Colon (tissue), 2 donors: ENCODE data around the gene CEP120.
"Not testable (repeated sequence)": the region's sequence is repeated elsewhere in the genome, so short reads cannot be mapped to it uniquely, and the experiment has no call there.

Source experiments
- FAIRE-seq: peaks from 2 replicates; lab custom pipeline; 2012; peaks lifted over from hg19 to GRCh38; lab: Jason Lieb, UNC
- donor health status: control.
- donor health status: control.

CEP120 gene

GRCh38 chr5:123438902-123439301, 15.7 kb upstream of the CEP120 start:
- FAIRE-seq = peak; percentile 92

GRCh38 chr5:123438244-123438643, 15.0 kb upstream of the CEP120 start:
- no peak for FAIRE-seq

GRCh38 chr5:123436201-123436600, 13.0 kb upstream of the CEP120 start:
- no peak for FAIRE-seq

- no peak for FAIRE-seq
These were observed 11.6 kb upstream of the CEP120 start for GRCh38 chr5:123434796-123435195.

GRCh38 chr5:123433596-123433995, 10.4 kb upstream of the CEP120 start:
- peak; percentile 24 for FAIRE-seq

- FAIRE-seq = not testable (repeated sequence)
These were observed 7.2 kb upstream of the CEP120 start for GRCh38 chr5:123430441-123430840.

- no peak for FAIRE-seq
These were observed 6.8 kb upstream of the CEP120 start for GRCh38 chr5:123429993-123430392.

- no peak for FAIRE-seq
These were observed 6.2 kb upstream of the CEP120 start for GRCh38 chr5:123429221-123429954.

DNA sequence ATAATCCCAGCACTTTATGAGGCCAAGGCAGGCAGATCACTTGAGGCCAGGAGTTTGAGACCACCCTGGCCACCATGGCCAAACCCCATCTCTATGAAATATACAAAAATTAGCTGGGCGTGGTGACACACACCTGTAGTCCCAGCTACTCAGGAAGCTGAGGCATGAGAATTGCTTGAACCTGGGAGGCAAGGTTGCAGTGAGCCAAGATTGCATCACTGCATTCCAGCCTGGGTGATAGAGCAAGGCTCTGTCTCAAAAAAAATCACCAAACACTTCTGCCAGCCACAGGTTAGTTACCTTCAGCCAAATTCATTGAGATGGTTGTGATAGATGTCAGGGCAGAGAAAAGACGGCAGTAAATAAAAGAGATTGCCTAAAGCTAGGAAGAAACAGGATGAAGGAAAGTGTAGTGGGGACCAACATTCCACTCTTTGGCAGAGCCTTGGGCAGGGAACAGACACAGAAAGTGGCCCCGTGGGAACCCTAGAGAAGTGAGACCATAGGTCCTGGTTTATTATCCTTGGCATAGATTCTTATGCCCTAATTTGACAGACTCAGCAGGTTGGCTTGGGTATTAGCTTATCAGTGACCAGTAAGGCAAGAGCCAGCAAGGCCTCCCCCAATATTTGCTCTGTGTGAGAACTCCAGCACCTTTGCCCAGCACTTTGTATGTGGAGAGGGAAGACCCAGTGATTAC, 5.5 kb upstream of the CEP120 start:
- FAIRE-seq = no peak

- FAIRE-seq = no peak
These were observed 4.1 kb upstream of the CEP120 start for GRCh38 chr5:123427281-123427680.

DNA sequence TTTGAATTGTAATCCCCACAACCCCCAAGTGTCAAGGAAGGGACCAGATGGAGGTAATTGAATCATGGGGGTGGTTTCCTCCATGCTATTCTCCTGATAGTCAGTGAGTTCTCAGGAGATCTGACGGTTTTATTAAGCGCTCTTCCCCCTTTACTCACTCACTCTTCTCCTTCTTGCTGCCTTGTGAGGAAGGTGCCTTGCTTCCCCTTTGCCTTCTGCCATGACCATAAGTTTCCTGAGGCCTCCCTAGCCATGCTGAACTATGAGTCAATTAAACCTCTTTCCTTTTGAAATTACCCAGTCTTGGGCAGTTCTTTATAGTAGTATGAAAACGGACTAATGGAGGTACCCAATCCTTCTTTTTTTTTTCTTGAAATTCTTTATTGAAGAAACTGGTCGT, 2.2 kb upstream of the CEP120 start:
- FAIRE-seq = no peak

- FAIRE-seq = no peak
These were observed 548 bp downstream of the CEP120 start for GRCh38 chr5:123422433-123423277.

DNA sequence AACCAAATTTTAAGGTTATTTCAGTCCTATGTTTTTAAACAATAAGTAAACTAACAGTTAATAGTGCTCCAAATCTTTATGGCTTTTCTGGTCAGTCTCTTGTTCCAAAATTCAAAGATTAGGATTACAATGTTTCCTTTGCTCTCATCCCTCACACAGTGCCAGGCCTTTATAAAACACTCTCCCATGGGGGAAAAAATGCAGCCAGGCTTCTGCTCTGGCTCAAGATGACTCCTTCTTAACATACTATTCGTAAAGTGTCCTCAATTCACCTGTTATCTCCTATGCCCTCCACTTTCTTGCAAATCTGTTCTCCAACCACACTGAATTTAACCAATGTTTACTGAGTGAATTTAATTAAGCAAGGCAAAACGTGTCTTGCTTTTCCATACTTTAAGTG, 1.4 kb downstream of the CEP120 start:
- no peak for FAIRE-seq

DNA sequence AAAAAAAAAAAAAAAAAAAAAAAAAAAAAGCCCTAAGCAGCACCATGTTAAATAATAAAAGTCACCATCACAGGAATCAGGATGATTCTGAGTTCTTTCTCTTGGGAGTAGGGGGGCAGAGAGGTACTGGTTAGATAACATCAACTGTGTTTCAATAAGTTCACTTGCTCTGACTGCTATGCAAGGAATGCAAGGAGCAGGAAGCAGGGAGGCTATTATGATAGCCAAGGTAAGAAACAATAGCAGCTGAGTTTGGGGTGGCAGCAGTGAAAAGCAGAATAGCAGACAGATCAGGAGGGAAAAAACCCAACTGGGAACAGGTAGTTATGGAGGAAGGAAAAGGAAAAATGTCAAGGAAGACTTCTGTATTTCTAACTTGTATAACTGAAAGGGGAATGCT, 8.2 kb downstream of the CEP120 start:
- no peak for FAIRE-seq

DNA sequence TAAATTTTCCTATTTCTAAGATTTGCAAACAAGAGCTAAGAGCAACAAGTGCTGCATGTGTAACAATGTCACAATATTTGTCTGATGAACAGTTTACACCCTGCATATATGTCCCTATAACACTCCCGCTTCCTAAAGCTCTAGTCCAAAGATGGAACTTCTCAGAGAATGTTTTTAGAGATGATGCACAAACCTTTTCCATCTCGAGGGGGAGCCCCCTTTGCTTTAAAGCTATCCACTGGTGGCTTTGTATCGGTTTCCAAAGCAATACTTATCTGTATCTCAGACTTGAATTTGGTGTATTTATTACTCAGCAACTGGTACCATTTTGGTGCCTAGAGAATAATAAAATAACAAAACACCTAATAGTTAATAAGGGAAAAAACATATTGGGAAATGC, 11.0 kb downstream of the CEP120 start:
- FAIRE-seq = no peak

- FAIRE-seq = not testable (repeated sequence)
These were observed 21.2 kb downstream of the CEP120 start for GRCh38 chr5:123401999-123402398.

DNA sequence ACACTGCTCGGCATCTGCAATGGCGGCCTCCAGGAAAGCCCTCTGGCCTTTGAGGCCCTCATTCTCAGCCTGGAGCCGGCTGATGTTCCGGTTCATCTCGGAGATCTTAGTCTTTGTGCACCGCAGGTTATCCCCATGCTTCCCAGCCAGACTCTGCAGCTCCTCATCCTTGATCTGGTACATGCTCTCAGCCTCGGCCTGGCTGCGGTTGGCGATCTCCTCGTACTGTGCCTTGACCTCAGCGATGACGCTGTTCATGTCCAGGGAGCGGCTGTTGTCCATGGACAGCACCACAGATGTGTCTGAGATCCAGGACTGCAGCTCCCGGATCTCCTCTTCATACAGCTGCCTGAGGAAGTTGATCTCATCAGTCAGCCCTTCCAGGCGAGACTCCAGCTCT, 21.9 kb downstream of the CEP120 start:
- FAIRE-seq = no peak

- not testable (repeated sequence) for FAIRE-seq
These were observed 22.3 kb downstream of the CEP120 start for GRCh38 chr5:123400870-123401291.

- no peak for FAIRE-seq
These were observed 25.0 kb downstream of the CEP120 start for GRCh38 chr5:123398058-123398733.

GRCh38 chr5:123397538-123397937, 25.7 kb downstream of the CEP120 start:
- no peak for FAIRE-seq

DNA sequence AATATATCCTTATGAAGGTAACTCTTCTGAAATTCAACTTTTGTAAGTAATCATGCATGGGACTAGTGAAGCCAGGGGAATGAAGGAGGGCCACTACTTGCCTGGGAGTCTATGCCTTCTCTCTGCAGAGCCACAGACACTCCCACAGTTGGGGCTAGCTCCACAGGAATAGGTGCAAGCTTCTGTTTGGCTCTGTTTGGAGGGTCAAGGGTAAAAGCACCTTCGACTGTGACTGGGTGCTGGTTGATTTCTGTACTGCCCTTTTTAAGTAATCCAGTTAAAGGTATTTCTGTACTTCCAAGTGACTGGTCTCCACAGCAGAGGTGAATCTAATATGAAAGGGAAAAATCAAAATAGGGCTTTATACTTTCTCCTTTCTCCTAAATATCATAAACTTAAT, 32.2 kb downstream of the CEP120 start:
- no peak for FAIRE-seq

DNA sequence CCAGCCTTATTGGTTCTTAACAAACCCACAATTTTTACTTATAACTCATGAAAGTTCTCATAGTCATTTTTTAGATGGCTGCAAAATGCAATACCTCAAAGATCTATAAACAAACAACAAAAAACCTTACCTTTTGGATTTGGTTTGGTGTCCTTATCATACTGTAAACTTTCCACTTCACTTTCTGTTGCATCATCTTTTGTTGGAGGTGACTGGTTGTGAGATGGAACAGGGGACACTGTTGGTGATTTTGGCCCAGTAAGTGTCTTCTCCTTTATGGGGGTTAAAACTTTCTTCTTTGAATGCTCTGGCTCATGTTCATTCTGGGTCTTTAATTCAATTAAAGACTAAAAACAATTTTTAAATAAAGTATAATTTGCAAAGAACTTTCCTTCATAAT, 33.4 kb downstream of the CEP120 start:
- FAIRE-seq = no peak
